NCI-H774 (cell line): ENCODE results near the gene MYL7.
"Not testable (repeated sequence)": the region's sequence is repeated elsewhere in the genome, so short reads cannot be mapped to it uniquely, and the experiment has no call there.

Experiments used
- DNase-seq: peaks from one replicate; lab custom pipeline; 2025; lab: John Stamatoyannopoulos, UW

MYL7 gene

DNA sequence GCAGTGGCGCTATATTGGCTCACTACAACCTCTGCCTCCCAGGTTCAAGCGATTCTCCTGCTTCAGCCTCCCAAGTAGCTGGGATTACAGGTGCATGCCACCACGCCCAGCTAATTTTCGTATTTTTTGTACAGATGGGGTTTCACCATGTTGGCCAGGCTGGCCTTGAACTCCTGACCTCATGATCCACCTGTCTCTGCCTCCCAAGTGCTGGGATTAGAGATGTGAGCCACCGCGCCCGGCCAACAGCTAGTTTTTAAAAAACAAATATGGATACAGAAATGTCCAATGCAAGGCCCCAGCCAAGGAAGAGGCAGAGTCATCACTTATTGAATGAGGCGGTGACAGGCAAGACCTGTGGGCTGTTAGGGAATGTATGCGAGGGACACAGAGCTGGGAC lies 30.8 kb upstream of the MYL7 start:
- DNase-seq: not testable (repeated sequence)

DNA sequence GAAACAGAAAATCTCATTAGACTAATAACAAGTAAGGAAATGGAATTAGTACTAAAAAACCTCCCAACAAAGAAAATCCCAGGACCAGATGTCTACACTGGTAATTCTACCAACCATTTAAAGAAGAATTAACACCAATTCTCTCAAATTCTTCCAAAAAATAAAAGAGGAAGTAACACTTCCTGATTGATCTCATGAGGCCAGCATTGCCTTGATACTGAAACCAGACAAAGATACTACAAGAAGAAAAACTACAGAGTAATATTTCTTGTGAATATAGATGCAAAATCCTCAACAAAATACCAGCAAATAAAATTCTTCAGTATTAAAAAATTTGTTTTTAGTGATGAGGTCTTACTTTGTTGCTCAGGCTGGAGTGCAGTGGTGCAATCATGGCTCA lies 26.8 kb upstream of the MYL7 start:
- no peak for DNase-seq

DNA sequence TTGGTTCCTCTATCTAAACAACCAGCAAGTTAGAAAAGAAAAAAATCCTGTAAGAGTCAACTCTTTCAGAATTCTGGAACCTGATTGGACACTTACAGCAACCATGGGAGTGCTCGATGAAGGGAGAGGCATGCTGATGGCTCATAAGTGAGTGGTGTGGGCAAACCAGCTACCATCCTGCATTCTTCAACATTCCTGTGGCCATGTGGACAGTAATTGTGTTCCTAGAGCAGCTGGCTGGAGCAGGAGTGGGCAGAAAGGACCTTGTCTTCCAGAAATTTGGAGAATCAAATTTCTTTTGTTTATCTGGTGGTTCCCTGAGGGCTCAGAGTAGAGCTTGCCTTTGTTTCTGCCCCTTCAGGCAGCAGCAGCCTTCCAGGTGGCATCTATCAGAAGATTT lies 22.5 kb upstream of the MYL7 start:
- no peak for DNase-seq

DNA sequence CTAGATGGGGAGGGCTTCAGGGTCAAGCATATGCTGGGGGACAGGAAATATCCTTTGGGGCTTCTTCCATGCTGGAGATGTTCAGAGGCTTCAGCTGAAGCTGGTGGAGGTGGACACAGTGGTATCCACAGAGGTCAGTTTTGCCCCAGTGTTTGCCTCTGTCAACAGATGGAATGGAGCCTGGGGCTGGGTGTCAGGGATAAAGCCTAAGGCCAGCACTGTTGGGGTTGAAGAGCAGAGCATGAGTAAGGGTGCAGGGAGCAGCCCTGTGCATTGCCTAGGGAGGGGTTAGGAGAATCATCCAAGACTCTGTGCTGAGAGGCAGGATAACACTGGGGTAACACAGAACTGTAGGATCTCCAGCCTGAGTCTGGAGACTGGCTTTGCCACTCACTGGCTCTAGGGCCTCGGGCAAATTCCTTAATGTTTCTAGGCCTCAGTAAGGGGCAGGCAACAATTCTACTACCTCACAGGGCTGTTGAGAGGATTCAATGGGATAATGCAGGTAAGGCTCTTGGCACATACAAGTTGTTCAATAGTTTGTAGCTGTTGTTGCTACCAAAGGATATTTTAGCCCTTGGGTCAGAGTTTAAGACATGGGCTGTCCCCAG lies 21.8 kb upstream of the MYL7 start:
- DNase-seq: no peak

DNA sequence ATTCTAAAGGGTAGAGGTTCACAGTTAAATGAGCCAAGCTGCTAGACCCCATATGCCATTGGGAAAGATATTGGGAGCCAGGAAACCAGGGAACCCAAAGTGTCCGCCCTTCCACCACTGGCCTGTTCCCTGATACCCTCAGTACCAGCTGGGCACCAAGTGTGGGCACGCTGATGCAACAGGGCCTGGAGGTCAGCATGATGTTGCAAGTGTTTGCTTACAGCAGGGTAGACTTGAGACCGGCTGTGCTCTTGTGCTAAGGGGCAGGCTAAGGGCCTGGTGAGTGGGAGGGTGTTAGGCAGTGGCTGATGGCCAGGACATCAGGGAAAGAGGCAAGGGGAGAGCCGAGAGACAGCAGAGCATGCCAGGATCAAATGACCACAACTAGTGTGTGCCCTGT lies 21.0 kb upstream of the MYL7 start:
- no peak for DNase-seq

DNA sequence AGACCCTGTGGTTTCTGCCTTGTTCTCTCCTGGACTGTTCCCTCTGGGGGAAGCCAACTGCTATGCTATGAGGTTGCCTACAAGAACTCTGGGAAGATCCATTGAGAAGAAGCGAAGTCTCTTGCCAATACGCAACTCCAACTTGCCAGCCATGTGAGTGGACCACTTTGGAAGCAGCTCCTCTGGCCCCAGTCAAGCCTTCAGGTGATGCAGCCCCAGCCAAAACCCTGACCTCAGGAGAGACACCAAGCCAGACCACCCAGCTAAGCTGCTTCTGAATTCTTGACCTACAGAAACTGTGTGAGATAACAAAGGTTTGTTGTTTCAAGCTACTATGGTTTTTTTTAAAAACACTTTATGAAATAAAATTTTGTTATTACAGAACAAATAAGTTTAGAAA lies 20.2 kb upstream of the MYL7 start:
- DNase-seq: no peak

DNA sequence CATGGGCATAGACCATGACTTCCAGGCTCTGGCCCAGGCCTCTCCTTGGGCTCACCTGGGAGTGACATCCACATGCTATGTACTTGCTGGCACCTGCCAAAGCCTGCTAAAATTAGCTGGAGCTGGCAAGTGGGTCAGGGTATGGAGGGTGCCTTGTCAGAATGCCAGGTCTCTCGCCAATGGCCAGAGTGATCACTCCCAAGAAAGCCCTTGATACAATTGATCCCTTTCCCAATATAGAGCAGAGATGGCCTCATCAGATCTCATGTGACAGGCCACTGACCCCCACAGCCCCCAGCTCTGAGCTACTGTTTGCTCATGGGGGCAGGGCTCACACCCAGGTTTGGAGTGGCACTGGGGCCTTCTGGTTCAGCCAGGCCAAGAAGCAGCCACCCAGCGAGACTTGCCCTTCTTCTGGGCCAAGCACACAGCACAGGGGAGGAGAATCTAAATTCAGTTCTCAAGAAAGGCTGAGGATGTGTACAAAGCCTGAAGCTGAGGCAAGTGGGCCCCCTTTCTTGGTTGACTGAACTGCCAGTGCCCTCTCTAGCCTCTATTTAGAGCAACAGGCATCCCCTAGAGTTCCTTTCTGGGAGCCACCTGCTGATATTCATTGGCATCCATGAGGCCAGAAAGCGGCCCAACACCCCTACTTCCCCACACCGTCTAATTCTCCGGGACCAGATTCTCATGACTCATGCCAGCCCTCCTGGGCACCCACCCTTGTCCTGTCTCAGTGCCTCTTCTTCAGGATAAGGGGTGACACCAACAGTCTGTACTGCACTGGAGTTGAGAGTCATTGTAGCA lies 18.9 kb upstream of the MYL7 start:
- DNase-seq: no peak

DNA sequence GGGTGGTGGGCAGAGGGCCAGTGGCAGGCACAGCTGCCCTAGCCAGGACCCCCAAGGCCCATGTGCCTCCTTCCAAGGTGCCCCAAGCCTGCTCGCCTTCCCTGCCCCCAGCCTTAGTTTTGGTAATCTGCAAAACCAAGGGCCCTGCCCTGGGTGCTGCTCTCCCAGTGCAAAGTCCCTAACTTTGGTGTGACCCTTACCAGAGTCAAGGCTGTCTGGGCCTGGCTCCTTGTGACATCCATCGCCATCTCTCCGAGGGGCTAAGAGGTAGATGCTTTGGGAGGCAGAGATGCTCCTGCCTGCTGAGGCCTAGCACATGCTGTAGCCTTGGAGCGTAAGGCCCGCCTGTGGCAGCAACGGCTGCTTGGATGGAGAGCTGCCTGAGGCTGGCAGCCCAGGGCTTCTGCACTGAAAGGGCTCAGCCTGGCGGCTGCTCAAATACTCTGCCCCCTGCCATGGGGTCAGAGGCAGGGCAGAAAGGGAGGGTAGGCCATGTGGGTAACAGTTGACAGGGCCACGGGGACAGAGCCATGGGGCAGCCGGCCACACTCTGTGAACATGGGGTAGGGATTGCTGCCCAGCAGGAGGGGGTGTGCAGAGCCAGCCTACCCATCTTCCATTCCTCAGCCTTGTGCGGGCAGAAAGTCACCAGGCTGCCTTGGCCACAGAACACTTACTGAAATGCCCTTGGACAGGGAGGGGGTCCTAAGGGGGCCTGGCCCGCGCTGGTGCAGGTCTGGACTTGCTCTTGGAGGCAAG lies 17.9 kb upstream of the MYL7 start:
- DNase-seq: no peak

DNA sequence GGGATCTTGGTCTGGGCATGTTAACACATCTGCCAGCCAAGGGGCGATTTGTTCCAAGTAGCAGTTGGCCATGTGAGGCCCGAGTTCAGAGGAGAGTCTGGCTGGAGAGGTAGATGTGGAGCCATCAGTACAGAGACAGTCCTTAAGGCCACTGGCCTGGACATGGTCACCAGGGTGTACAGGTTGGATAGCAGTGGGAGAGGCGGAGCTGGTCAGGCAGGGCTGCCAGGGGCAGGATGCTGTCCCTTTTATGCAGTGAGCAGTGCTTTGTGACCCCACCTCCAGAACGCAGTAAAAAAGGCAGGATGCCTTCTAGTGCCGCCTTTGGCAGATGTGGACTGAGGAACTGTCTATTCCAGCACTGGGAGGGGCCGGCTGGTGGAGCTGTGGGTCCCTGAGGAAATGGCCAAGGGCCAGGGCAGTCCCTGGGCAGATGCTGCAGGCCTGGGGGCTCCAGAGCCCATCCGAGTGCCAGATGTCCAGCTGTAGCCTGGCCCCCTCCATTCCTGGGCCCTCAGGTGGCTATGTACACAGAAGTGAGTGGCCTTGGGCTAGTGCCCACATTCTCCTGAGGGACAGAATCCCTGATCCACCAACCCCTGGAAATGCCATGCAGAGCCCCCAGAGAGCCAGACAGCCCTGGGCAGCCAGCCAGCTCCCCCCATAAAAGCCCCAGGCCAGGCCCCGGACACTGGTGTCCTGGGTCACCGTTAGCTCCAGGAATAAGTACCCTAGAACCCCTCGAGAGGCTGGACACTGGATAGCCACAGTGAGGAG lies 17.2 kb upstream of the MYL7 start:
- no peak for DNase-seq

DNA sequence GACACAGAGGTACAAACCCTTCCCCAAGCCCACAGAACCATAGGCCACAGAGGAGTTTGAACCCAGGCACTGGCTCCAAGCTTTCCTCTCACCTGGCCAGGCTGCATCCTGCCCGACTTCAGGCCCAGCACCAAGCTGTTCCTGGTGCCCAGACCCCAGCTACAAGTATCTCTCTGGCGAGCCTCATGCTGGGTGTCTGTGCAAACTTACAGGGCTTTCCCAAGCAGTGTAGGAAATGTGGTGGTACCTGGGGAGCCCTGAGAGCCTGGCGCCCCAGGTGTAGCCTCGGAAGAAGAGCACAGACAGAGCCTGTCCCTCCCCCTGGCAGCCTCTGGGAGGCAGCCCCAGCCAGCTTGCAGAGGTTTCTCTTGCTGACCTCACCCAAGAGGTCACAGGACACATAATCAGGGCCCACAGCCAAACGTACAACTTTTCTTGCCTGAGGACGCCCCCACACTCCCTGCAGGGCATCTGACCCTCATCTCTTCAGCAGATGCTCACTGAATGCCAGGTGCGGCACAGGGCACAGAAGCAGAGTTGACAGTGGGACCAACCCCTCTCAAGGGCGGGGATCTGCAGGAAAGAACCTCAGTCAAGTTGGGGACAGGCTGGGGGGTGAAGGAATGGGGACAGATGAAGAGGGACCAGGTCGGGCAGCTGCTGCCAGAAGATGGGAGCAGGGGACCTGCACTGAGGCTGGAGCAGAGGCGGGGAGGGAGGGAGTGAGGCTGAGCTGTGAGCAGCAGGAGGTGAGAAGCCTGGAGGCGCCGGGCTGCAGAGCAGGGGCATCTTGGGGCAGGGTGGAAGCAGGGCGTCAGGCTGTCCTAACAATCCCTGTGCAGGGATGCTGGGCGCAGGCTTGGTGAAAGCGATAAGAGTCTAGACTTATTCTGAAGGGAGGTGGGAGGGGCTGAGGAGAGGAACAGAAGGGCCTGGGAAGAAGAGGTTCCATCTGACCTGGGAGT lies 16.3 kb upstream of the MYL7 start:
- peak; percentile 15 for DNase-seq

DNA sequence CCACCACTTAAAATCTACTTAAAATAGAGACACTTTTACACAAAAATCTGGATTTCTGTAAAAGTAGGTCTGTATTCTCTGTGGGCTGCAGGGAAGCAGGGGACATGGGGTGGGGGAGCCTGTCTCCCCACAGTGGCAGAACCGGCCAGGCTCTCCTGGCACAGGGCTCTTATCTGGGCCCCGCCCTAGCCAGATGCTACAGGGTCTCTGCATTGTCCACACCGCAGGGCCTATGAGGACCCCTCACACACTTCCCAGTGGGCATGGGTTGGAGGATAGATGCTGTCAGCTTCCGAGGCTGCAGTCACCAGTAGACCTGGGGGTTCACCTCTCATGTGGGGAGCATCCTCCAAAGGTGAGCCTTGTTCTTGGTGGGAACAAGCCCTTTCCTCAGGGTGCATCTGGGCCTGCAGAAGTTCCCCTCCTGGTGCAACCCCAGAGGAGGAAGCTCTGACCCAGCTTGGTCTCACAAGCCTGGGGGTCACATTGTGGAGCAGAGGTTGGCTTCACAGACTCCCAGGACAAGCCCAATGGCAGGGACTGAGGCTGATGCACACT lies 15.4 kb upstream of the MYL7 start:
- no peak for DNase-seq

DNA sequence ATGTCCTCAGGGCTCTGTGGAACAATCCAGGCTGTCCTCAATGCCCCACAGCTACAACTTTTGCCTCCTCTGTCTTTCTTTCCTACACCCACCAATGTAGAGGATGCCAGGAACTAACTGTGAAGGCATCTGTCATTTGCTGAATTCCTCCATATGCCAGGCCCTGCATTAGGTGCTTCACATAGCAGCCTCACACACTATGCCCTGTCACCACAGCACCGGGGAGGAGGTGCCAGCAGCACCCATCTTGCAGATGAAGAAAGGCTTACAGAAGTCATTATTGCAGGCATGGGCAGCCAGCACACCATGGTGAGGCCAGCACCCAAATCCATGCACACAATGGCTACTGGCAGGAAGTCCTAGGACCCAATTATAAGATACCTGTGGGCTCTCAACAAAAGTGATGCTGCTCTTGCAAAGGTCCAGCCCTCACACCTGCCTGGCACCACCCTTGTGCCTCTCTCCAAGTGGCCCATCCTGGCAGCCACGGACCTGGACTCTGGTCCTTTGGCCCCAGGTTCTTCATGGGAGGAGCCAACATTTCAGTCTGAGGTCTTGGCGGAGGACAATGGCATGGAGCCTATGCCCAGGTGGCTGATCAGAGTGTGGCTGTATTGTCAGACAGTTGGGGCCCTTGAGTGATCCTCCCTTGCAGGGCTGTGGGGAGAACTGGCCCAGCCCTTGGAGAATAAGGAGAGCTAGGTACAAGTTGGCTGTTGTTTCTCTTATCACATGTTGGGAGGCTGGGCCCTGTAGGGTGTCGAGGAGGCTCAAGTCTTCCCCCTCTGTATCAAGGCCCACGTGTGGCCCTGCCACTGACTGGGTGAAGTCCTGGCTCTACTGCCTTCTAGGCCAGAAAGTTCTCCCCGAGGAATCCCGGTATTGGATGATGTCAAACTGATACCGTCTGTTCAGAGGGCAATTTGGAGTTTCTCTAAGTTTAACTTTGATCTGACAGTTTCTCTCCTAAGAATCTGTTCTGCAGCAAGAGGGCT lies 14.4 kb upstream of the MYL7 start:
- DNase-seq: no peak

DNA sequence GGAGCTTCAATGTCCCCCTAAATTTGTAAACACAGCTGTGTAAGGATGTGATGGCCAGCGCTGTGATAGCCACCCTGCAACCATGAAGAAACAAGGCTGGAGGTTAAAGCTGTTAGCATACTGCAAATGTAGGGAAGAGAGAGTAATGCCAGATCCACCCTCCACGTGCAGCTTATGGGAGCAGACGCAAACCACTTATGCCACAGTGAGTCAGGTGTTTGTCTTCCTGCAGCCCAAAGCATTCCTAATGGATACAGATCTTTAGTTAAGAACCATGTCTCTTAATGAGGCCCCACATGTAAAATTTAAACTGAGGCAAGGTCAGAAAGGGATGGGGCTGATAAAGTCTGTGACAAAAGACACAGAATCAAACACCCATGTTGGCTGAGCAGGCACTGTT lies 13.6 kb upstream of the MYL7 start:
- DNase-seq: no peak

DNA sequence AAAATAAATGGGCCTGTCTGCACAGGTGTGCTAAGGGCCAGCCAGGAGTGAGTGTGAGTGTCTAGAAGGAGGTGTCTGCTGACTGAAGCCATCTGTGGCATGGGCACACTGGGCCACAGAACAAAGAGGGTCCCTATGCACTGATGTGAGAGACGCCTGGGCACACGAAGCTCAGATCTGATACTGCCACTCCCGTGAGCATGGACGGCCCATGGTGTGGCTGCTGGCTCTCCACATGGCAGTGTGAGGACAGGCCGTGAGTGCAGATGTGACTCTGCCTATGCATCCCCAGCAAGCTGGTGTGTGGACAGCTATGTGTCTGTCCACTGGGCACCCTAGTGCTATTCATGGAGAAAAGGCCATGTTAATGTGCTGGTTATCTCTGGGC lies 12.8 kb upstream of the MYL7 start:
- no peak for DNase-seq

DNA sequence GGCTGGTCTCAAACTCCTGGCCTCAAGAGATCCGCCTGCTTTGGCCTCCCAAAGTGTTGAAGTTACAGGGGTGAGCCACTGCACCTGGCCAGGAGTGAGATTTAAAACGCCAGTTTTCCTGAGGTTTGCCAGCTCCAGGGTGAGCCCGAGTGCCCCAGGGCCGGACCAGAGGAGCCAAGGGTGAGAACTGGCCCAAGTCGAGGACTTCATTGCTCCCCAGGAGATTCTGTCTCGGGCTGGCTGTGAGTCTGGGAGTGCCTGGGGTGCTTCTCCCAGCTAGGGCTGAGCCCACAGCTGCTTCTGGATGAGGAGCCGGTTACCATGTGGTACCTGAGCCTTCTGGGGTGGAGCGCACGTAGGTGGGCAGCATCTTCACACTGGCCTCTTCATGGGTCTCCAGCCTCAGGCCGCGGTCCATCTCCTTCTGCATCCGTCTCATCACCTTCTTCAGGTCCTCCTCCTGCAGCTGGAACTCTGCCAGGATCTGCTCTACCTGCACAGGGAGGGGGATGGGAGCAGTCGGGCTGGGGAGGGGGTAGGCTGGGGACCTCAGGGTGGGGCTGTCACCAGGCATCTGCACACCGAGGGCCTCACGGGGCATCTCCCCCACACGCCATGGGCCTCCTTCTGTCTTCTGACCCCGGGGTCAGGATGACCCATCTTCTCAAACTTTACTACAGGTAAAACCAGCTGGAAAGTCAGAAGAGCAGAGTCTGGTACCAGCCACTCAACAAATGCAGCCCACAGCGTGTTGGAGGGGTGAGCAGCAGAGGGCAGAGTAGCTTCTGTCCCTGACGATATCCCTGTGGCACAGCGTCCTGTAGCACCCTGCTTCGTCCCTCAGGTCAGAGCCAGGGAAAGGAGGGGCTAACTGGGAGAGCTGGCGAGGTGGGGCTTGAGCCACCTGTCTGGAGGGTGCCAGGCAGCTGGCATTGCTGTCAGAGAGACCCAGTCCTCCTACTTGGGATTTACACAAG lies 12.1 kb upstream of the MYL7 start:
- peak; percentile 49 for DNase-seq

DNA sequence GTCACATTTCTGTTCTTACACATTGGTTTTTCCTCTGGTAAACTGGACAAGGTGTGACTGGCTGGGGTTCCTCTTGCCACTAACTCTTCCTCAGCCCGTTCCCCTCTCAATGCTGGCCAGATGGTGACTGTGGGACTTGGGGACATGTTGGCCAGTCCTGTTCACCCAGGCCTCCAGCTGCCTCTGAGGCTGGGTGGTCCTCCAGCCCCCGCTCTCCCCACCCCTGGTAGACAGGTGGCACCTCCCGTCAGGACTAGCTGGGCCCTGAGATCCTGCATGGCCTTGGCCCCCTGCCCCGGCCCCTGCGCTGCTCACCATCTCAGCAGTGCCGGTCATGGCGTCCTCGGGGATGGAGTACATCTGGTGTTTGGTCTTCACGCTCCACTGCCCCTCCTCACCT lies 10.8 kb upstream of the MYL7 start:
- DNase-seq: no peak

DNA sequence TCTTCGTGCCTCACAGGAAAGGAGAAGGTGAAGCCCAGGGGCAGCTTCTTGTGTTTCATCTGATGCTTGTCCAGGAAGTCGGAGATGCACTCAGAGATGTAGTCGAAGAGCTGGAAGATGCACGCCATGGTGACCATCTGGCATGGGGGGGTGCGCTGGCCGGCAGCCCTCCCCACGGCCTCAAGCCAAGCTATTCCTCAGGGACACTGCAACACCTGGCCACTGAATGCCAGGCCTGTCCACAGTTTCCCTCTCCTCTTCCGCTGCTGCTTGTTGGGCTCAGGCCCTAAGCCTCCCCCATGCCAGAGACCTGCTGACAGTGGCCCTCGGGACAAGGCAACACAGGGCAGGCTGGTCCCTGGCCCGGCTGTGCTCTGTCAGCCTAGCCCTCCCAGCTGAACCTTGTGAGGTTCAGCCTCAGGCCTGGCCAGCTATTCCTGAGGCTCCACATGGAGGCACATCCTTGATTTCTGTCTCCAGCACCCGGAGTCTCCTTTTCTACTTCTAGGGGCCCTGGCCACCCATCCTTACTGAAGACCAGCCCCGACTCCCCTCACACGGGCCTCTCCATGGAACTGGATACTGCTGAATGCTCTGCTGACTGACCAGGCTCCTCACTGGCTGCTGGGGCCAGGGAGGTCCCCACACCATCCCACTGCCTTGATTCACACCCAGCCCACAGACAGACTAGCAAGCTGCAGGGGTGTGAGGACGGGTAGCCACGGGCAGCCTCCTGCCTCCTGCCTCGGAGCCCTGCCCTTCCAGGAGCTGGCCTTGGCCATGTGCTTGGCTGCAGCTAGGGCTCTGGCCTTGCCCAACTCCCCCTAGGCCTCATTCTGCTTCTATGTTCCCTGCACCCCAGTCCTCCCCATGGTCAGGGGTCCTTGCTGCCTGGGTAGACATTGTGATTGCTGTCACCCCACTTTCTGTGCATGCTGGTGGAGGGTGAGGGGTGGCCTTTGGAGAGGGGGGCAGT lies 10.1 kb upstream of the MYL7 start:
- no peak for DNase-seq
